GM19463 (cell line): ENCODE data around the gene SYNC.
"Not testable (repeated sequence)": the region's sequence is repeated elsewhere in the genome, so short reads cannot be mapped to it uniquely, and the experiment has no call there.

ENCODE experiments used
- ATAC-seq: cut with Tn5 transposase; IDR thresholded peaks from one replicate; pipeline ENCODE4 v1.9.1; 2021; ENCODE audit warnings: mild to moderate bottlenecking, moderate library complexity; ENCODE audit not compliant: unreplicated experiment

SYNC gene

GRCh38 chr1:32647308-32648134 lies 55.0 kb downstream of the SYNC start:
- no peak for ATAC-seq

- no peak for ATAC-seq
These were observed 58.1 kb downstream of the SYNC start for GRCh38 chr1:32644426-32644825.

- not testable (repeated sequence) for ATAC-seq
These were observed 60.2 kb downstream of the SYNC start for GRCh38 chr1:32642292-32642827.

GRCh38 chr1:32639489-32640075 lies 63.0 kb downstream of the SYNC start:
- ATAC-seq = no peak

GRCh38 chr1:32636914-32637645 lies 65.5 kb downstream of the SYNC start:
- no peak for ATAC-seq

GRCh38 chr1:32635508-32636277 lies 66.9 kb downstream of the SYNC start:
- no peak for ATAC-seq

GRCh38 chr1:32632829-32633228 lies 69.7 kb downstream of the SYNC start:
- no peak for ATAC-seq

GRCh38 chr1:32630173-32630572 lies 72.4 kb downstream of the SYNC start:
- not testable (repeated sequence) for ATAC-seq
